H9 (cell line): ENCODE measurements around the gene KLHDC9. TPM values are rescaled to one million over a fixed set of nuclear protein-coding genes. Genes with fewer than 3 reads are reported as not detected.

Experiments used
- DNase-seq: peaks from one replicate; pipeline ENCODE4 v3.0.0-alpha.2; 2017
- H2AFZ ChIP-seq: one replicate; pipeline ENCODE4 v1.6.1; 2013; ENCODE audit warnings: mild to moderate bottlenecking, low read length, control low read depth, moderate library complexity
- H2AK5ac ChIP-seq: 2 replicates; pipeline ENCODE4 v1.6.1; 2013; ENCODE audit warnings: low read length, control low read depth, mixed read lengths; ENCODE audit not compliant: insufficient read length
- H2BK120ac ChIP-seq: one replicate; pipeline ENCODE4 v1.6.1; 2013; ENCODE audit warnings: low read depth, mild to moderate bottlenecking, low read length, control low read depth, inconsistent platforms; ENCODE audit not compliant: poor library complexity, severe bottlenecking
- H2BK12ac ChIP-seq: 2 replicates; pipeline ENCODE4 v1.6.1; 2013; ENCODE audit warnings: low read length, control low read depth, mixed read lengths, low read depth; ENCODE audit not compliant: insufficient read length
- H2BK15ac ChIP-seq: 2 replicates; pipeline ENCODE4 v1.6.1; 2013; ENCODE audit warnings: low read depth, low read length, control low read depth
- H2BK20ac ChIP-seq: one replicate; pipeline ENCODE4 v1.6.1; 2013; ENCODE audit warnings: low read depth, mild to moderate bottlenecking, low read length, control low read depth, inconsistent platforms; ENCODE audit not compliant: poor library complexity, severe bottlenecking
- H2BK5ac ChIP-seq: 2 replicates; pipeline ENCODE4 v1.6.1; 2013; ENCODE audit warnings: low read length, control low read depth, mixed read lengths; ENCODE audit not compliant: insufficient read length
- H3K14ac ChIP-seq: 2 replicates; pipeline ENCODE4 v1.6.1; 2013; ENCODE audit warnings: low read length, control low read depth; ENCODE audit not compliant: insufficient read depth
- H3K18ac ChIP-seq: 2 replicates; pipeline ENCODE4 v1.6.1; 2013; ENCODE audit warnings: low read depth, mild to moderate bottlenecking, mixed read lengths, low read length, control low read depth; ENCODE audit not compliant: insufficient read length
- H3K23ac ChIP-seq: 2 replicates; pipeline ENCODE4 v1.6.1; 2013; ENCODE audit warnings: low read length, control low read depth, mixed read lengths, low read depth; ENCODE audit not compliant: insufficient read length
- H3K23me2 ChIP-seq: 2 replicates; pipeline ENCODE4 v1.6.1; 2013; ENCODE audit warnings: low read depth, mild to moderate bottlenecking, mixed read lengths, low read length, control low read depth; ENCODE audit not compliant: insufficient read length, poor library complexity, severe bottlenecking
- H3K27ac ChIP-seq: 2 replicates; pipeline ENCODE4 v1.5.1; 2013; ENCODE audit warnings: low read length, control low read depth, mixed read lengths, low read depth; ENCODE audit not compliant: insufficient read length
- H3K27me3 ChIP-seq: 2 replicates; pipeline ENCODE4 v1.6.1; 2013; ENCODE audit warnings: low read length, control low read depth, inconsistent platforms; ENCODE audit not compliant: insufficient read depth
- H3K4ac ChIP-seq: 2 replicates; pipeline ENCODE4 v1.6.1; 2013; ENCODE audit warnings: low read depth, mild to moderate bottlenecking, control low read depth, inconsistent platforms, low read length, moderate library complexity
- H3K4me1 ChIP-seq: 2 replicates; pipeline ENCODE4 v1.6.1; 2013; ENCODE audit warnings: low read length, control low read depth, inconsistent platforms; ENCODE audit not compliant: insufficient read depth
- H3K4me2 ChIP-seq: 2 replicates; pipeline ENCODE4 v1.6.1; 2013; ENCODE audit warnings: low read length, control low read depth, mixed read lengths; ENCODE audit not compliant: insufficient read length, insufficient read depth
- H3K56ac ChIP-seq: 2 replicates; pipeline ENCODE4 v1.6.1; 2013; ENCODE audit warnings: low read depth, mild to moderate bottlenecking, mixed read lengths, low read length, control low read depth; ENCODE audit not compliant: insufficient read length
- H3K79me1 ChIP-seq: 2 replicates; pipeline ENCODE4 v1.6.1; 2013; ENCODE audit warnings: low read depth, mild to moderate bottlenecking, moderate library complexity, low read length, control low read depth, inconsistent platforms; ENCODE audit not compliant: insufficient read depth, poor library complexity, severe bottlenecking
- H3K79me2 ChIP-seq: 2 replicates; pipeline ENCODE4 v1.6.1; 2013; ENCODE audit warnings: low read length, control low read depth, inconsistent platforms; ENCODE audit not compliant: insufficient read depth
- H3K9ac ChIP-seq: 2 replicates; pipeline ENCODE4 v1.6.1; 2013; ENCODE audit warnings: low read length, control low read depth, mixed read lengths; ENCODE audit not compliant: insufficient read length; ENCODE audit errors: extremely low read depth
- H3K9me3 ChIP-seq: one replicate; pipeline ENCODE4 v1.6.1; 2013; ENCODE audit warnings: low read depth, low read length, inconsistent platforms; ENCODE audit not compliant: control insufficient read depth
- H3T11ph ChIP-seq: one replicate; pipeline ENCODE4 v1.6.1; 2013; ENCODE audit warnings: mild to moderate bottlenecking, low read length, control low read depth, inconsistent platforms
- H4K20me1 ChIP-seq: one replicate; pipeline ENCODE4 v1.6.1; 2013; ENCODE audit not compliant: control insufficient read depth, insufficient read length, insufficient read depth
- H4K5ac ChIP-seq: 2 replicates; pipeline ENCODE4 v1.6.1; 2013; ENCODE audit warnings: low read depth, mild to moderate bottlenecking, mixed read lengths, low read length, control low read depth; ENCODE audit not compliant: insufficient read length
- H4K8ac ChIP-seq: replicated peaks from 2 replicates; pipeline ENCODE4 v1.6.1; 2013; ENCODE audit warnings: low read length, control low read depth, mixed read lengths, low read depth; ENCODE audit not compliant: insufficient read length
- H4K91ac ChIP-seq: 2 replicates; pipeline ENCODE4 v1.6.1; 2013; ENCODE audit warnings: low read depth, mild to moderate bottlenecking, moderate library complexity, mixed read lengths, low read length, control low read depth; ENCODE audit not compliant: insufficient read length
- H3K27ac Mint-ChIP-seq, 3 experiments: 2 replicates in 2 of 3; 3 replicates in 1 of 3; pipeline ENCODE4 v1.8.0; 2020 to 2021; ENCODE audit warnings: mixed read lengths in 3 of 3, mild to moderate bottlenecking in 1 of 3, moderate library complexity in 1 of 3
- H3K27me3 Mint-ChIP-seq: 2 replicates; pipeline ENCODE4 v1.8.0; 2021; ENCODE audit warnings: low read depth, mild to moderate bottlenecking, moderate library complexity, mixed read lengths
- H3K36me3 Mint-ChIP-seq, 3 experiments: 2 replicates in 2 of 3; 3 replicates in 1 of 3; pipeline ENCODE4 v1.8.0; 2020 to 2021; ENCODE audit warnings: low read depth in 3 of 3, mixed read lengths in 3 of 3; ENCODE audit not compliant: insufficient read depth in 1 of 3
- H3K4me1 Mint-ChIP-seq, 2 experiments: 2 replicates each; pipeline ENCODE4 v1.8.0; 2020; ENCODE audit warnings: mixed read lengths in 2 of 2
- H3K4me3 Mint-ChIP-seq, 2 experiments: 2 replicates in 1 of 2; 3 replicates in 1 of 2; pipeline ENCODE4 v1.8.0; 2020 to 2021; ENCODE audit warnings: mild to moderate bottlenecking in 2 of 2, mixed read lengths in 2 of 2, moderate library complexity in 1 of 2
- H3K9me3 Mint-ChIP-seq, 2 experiments: 2 replicates in 1 of 2; 3 replicates in 1 of 2; pipeline ENCODE4 v1.8.0; 2020; ENCODE audit warnings: mild to moderate bottlenecking in 2 of 2, mixed read lengths in 2 of 2, moderate library complexity in 1 of 2
- CTCF ChIP-seq: fragments of 200-600 bp; sonication (generic); conservative IDR thresholded peaks from 3 replicates; pipeline ENCODE4 v1.8.0; 2021; ENCODE audit warnings: antibody characterized with exemption, mild to moderate bottlenecking
- WGBS: extraction: QIAGEN DNeasy Blood & Tissue Kit; methylation state at CpG from one replicate; pipeline ENCODE4 v1.1.7; 2013; ENCODE audit warnings: missing lambda C conversion rate, low lambda C conversion rate, mixed read lengths; ENCODE audit not compliant: insufficient read length; ENCODE audit errors: extremely low coverage; 5-methylcytosine and 5-hydroxymethylcytosine counted together
- total RNA-seq: library from RNA; stranded (reverse); gene quantifications from 2 replicates; pipeline ENCODE4 v1.2.1, GENCODE V29; 2021

KLHDC9 gene
- total RNA-seq, 1 experiment from 2014 or later, result 6.6 TPM

- whole genome bisulfite sequencing, result no CpG with 5 or more reads among the region's 6 CpGs
- H3K4ac ChIP-seq, result no peak overlapping the region
- H3K23ac ChIP-seq, result no peak overlapping the region
- DNase-seq, result no peak
- H2BK20ac ChIP-seq, result no peak overlapping the region
- Mint-ChIP-seq H3K4me3 (no peak overlapping the region), H3K36me3 (no peaks in the 10 kb centered on the region), H3K27me3 (peaks cover 3% of the 10 kb centered on the region), H3K27ac (peak overlapping the region in 1 of 3 experiments; percentile 80; a peak in 2 of 7 replicates), H3K9me3 (no peaks in the 10 kb centered on the region), H3K4me1 (peaks cover 8 to 16% of the 10 kb centered on the region in 2 experiments)
- no peaks in the 10 kb centered on the region for H3K9me3 ChIP-seq
- no peak overlapping the region for H4K91ac ChIP-seq
- H3K4me1 ChIP-seq, result no peaks in the 10 kb centered on the region; the same call in 1 of the 2 replicates
- H2AFZ ChIP-seq, result no peak overlapping the region
- H2AK5ac ChIP-seq, result no peak overlapping the region
- H3K79me2 ChIP-seq, result no peaks in the 10 kb centered on the region
- no peak overlapping the region for H2BK12ac ChIP-seq
- H3K27me3 ChIP-seq, result no peaks in the 10 kb centered on the region; the same call in 1 of the 2 replicates
- H3K9ac ChIP-seq, result no peak overlapping the region
- H2BK15ac ChIP-seq, result no peak overlapping the region
- no peaks in the 10 kb centered on the region for H3K79me1 ChIP-seq
- TF ChIP-seq CTCF, result no peak
- H3K56ac ChIP-seq, result no peak overlapping the region
- H4K5ac ChIP-seq, result no peak overlapping the region
- no peak overlapping the region for H3K4me2 ChIP-seq
- no peak overlapping the region for H2BK120ac ChIP-seq
- no peak overlapping the region for H3K18ac ChIP-seq
- H4K20me1 ChIP-seq, result no peaks in the 10 kb centered on the region
- no peak overlapping the region for H3K14ac ChIP-seq
- no peak overlapping the region for H3T11ph ChIP-seq
- no peak overlapping the region for H4K8ac ChIP-seq
- H2BK5ac ChIP-seq, result no peak overlapping the region
- H3K23me2 ChIP-seq, result no peaks in the 10 kb centered on the region
- H3K27ac ChIP-seq, result no peak overlapping the region
Observed at GRCh38 chr1:161059293-161059692, 38.9 kb upstream of the KLHDC9 start.
